ENCODE measurements around the gene TMUB2. TPM values are rescaled to one million over a fixed set of nuclear protein-coding genes. Genes with fewer than 3 reads are reported as not detected.

The TMUB2 gene
- total and polyA plus RNA-seq, 2 of the 13 experiments (the other 11 are each of a cell fraction or from before 2014, with no cell fraction given): 26.9 to 50.8 TPM

- TF ChIP-seq TAF15 (IDR thresholded peaks at IDR 0.05; ENCODE audit: low read depth, low read length, poor library complexity, severe bottlenecking): peak; percentile 19
- peak; percentile 76 for TF ChIP-seq GMEB2 (CRISPR knock-in tag; IDR thresholded peaks at IDR 0.05; ENCODE audit: low read depth)
- 0 out of 2 replicates have a peak, but pooled peaks have one; percentile 48 for TF ChIP-seq ZNF629 (CRISPR knock-in tag; conservative IDR thresholded peaks at IDR 0.05)
- peak; percentile 87; the same call in 1 of the 2 replicates for TF ChIP-seq RFXAP (CRISPR knock-in tag; IDR thresholded peaks at IDR 0.05; ENCODE audit: borderline replicate concordance)
- TF ChIP-seq, protein P1, sequence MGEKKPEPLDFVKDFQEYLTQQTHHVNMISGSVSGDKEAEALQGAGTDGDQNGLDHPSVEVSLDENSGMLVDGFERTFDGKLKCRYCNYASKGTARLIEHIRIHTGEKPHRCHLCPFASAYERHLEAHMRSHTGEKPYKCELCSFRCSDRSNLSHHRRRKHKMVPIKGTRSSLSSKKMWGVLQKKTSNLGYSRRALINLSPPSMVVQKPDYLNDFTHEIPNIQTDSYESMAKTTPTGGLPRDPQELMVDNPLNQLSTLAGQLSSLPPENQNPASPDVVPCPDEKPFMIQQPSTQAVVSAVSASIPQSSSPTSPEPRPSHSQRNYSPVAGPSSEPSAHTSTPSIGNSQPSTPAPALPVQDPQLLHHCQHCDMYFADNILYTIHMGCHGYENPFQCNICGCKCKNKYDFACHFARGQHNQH (CRISPR knock-in tag; IDR thresholded peaks at IDR 0.05): peak; percentile 52; the same call in 1 of the 2 replicates
- TF ChIP-seq ZNF446 (CRISPR knock-in tag; IDR thresholded peaks at IDR 0.05): no peak
- peak; percentile 96 for TF ChIP-seq MAZ (IDR thresholded peaks at IDR 0.05; ENCODE audit: borderline replicate concordance, low read depth, low read length)
- TF ChIP-seq MAZ (CRISPR knock-in tag; IDR thresholded peaks at IDR 0.05; ENCODE audit: low read depth): peak; percentile 20; the same call in 1 of the 2 replicates
- TF ChIP-seq ZNF672 (CRISPR knock-in tag; IDR thresholded peaks at IDR 0.05): no peak
- TF ChIP-seq HOXA5 (CRISPR knock-in tag; IDR thresholded peaks at IDR 0.05): peak; percentile 80; the same call in 1 of the 2 replicates
- peak; percentile 71; the same call in 1 of the 2 replicates for TF ChIP-seq NFKB2 (CRISPR knock-in tag; IDR thresholded peaks at IDR 0.05; ENCODE audit: borderline replicate concordance)
- peak; percentile 30 for TF ChIP-seq PHF21A (CRISPR knock-in tag; IDR thresholded peaks at IDR 0.05)
- peak; percentile 84; the same call in 1 of the 2 replicates for TF ChIP-seq SRY (CRISPR knock-in tag; IDR thresholded peaks at IDR 0.05)
- TF ChIP-seq FOSL2 (CRISPR knock-in tag; IDR thresholded peaks at IDR 0.05): peak; percentile 40
- peak; percentile 15; the same call in 1 of the 2 replicates for TF ChIP-seq EEA1 (CRISPR knock-in tag; IDR thresholded peaks at IDR 0.05; ENCODE audit: borderline replicate concordance)
- TF ChIP-seq, protein P2, sequence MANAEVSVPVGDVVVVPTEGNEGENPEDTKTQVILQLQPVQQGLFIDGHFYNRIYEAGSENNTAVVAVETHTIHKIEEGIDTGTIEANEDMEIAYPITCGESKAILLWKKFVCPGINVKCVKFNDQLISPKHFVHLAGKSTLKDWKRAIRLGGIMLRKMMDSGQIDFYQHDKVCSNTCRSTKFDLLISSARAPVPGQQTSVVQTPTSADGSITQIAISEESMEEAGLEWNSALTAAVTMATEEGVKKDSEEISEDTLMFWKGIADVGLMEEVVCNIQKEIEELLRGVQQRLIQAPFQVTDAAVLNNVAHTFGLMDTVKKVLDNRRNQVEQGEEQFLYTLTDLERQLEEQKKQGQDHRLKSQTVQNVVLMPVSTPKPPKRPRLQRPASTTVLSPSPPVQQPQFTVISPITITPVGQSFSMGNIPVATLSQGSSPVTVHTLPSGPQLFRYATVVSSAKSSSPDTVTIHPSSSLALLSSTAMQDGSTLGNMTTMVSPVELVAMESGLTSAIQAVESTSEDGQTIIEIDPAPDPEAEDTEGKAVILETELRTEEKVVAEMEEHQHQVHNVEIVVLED (CRISPR knock-in tag; IDR thresholded peaks at IDR 0.05; ENCODE audit: borderline replicate concordance): peak; percentile 95
- TF ChIP-seq CSRNP2 (CRISPR knock-in tag; conservative IDR thresholded peaks at IDR 0.05; ENCODE audit: low read depth): no peak
- TF ChIP-seq E2F2 (CRISPR knock-in tag; IDR thresholded peaks at IDR 0.05; ENCODE audit: borderline replicate concordance): peak; percentile 85; the same call in 1 of the 2 replicates
- TF ChIP-seq ZNF777 (CRISPR knock-in tag; IDR thresholded peaks at IDR 0.05): peak; percentile 44
- TF ChIP-seq KDM4B (CRISPR knock-in tag; IDR thresholded peaks at IDR 0.05): no peak
- no peak for TF ChIP-seq MBNL3 (CRISPR knock-in tag; conservative IDR thresholded peaks at IDR 0.05)
- peak; percentile 41; the same call in 1 of the 2 replicates for TF ChIP-seq ZNF878 (CRISPR knock-in tag; IDR thresholded peaks at IDR 0.05)
These were observed at the start of gene TMUB2 (continued) for GRCh38 chr17:44186307-44187130.

Data from HepG2 (cell line).